Ectodermal cell (in vitro differentiated cells): Measurements from ENCODE around the gene KCNMB2.
"Not testable (repeated sequence)": the region's sequence is repeated elsewhere in the genome, so short reads cannot be mapped to it uniquely, and the experiment has no call there.

ENCODE experiments used
- H3K27ac ChIP-seq: 2 replicates; pipeline ENCODE4 v1.7.0; 2013; ENCODE audit warnings: mild to moderate bottlenecking, low read depth, low read length; ENCODE audit not compliant: insufficient read depth, poor library complexity, severe bottlenecking
- H3K27me3 ChIP-seq: 2 replicates; pipeline ENCODE4 v1.7.0; 2013; ENCODE audit warnings: mild to moderate bottlenecking, low read length; ENCODE audit not compliant: insufficient read depth, control insufficient read depth, poor library complexity, severe bottlenecking
- H3K36me3 ChIP-seq: one replicate; pipeline ENCODE4 v1.7.0; 2013; ENCODE audit warnings: low read length; ENCODE audit not compliant: control insufficient read depth, insufficient read depth
- H3K4me1 ChIP-seq: one replicate; pipeline ENCODE4 v1.7.0; 2013; ENCODE audit warnings: low read length; ENCODE audit not compliant: control insufficient read depth, insufficient read depth
- H3K4me3 ChIP-seq: 2 replicates; pipeline ENCODE4 v1.7.0; 2013; ENCODE audit warnings: low read depth, low read length, control low read depth; ENCODE audit not compliant: insufficient read depth
- H3K9me3 ChIP-seq: 2 replicates; pipeline ENCODE4 v1.7.0; 2013; ENCODE audit warnings: mild to moderate bottlenecking, low read length, moderate library complexity; ENCODE audit not compliant: control insufficient read depth
- WGBS, 2 experiments: methylation state at CpG; one replicate each; pipeline ENCODE4 v1.1.7; 2013; ENCODE audit warnings: missing lambda C conversion rate in 2 of 2; 5-methylcytosine and 5-hydroxymethylcytosine counted together

The KCNMB2 gene

DNA sequence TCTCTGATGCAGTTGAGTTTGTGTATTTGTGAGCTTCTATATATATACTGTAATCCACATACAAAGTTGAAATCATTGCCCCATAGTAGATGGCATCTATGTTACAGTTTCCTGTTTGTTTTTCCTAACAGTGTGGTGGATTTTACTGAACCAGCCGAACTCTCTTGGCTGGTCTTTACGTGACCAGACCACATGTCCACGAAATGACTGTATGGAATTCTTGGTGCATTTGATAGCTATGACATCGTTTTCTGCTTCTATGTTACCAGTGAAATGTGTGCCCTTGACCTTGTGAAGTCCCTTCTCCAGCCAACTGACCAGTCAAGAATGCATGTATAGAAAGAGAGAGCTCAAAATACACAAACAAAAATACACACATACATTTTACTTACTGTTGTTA, 1.8 kb downstream of the KCNMB2 start:
- no peak overlapping the region for H3K27ac ChIP-seq
- no peak overlapping the region for H3K4me3 ChIP-seq
- H3K4me1 ChIP-seq: no peaks in the 10 kb centered on the region
- no peaks in the 10 kb centered on the region for H3K36me3 ChIP-seq
- WGBS, 2 experiments: 87 to 92% methylated on average over 4 of the region's 4 CpGs
- peaks cover 8% of the 10 kb centered on the region for H3K27me3 ChIP-seq
- no peaks in the 10 kb centered on the region for H3K9me3 ChIP-seq

DNA sequence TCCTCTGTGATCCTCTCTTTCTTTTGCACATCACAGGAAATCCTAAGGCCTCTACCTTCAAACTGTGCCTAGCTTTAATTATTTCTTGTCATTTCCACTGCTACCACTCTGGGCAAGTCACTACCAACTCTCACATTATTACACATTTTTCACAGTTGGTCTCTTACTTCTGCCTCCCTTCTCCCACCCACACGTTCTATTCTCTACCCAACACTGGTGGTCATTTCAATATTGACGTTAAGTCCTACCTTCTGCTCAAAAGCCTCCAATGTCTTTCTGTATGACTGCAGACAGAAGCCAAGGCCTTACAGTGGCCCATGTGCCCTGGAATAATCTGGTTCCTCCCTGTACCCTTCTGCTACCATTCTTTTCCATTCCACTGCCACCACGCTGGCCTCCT, 3.9 kb downstream of the KCNMB2 start:
- 86 to 88% methylated on average over 3 of the region's 3 CpGs for WGBS, 2 experiments
- no peak overlapping the region for H3K4me3 ChIP-seq
- H3K4me1 ChIP-seq: no peaks in the 10 kb centered on the region
- H3K36me3 ChIP-seq: no peaks in the 10 kb centered on the region
- peaks cover 8% of the 10 kb centered on the region for H3K27me3 ChIP-seq
- H3K9me3 ChIP-seq: no peaks in the 10 kb centered on the region
- H3K27ac ChIP-seq: no peak overlapping the region

DNA sequence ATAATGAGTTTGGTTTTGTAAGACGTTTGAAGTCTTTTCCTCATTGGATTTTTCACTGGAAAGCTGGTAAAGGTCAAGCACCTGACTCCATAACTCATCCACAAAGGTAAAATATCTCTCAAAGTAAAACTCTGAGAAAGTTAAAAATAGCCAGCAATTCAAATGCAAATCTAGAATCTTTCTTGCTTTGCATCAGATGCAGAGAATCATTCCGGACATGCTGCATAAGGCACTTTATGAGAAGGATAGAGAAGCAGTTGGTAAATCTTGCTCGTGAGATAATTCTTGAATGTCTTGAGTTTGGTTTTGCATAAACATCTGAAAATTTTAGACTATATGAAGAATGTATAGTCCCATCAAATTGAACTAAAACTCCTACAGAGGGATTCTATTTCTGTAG, 9.1 kb downstream of the KCNMB2 start:
- 91 to 93% methylated on average over 2 to 3 of the region's 3 CpGs for WGBS, 2 experiments
- no peaks in the 10 kb centered on the region for H3K36me3 ChIP-seq
- H3K4me3 ChIP-seq: no peak overlapping the region
- H3K9me3 ChIP-seq: no peaks in the 10 kb centered on the region
- H3K27ac ChIP-seq: no peak overlapping the region
- H3K4me1 ChIP-seq: no peaks in the 10 kb centered on the region
- no peaks in the 10 kb centered on the region for H3K27me3 ChIP-seq

GRCh38 chr3:178546079-178546478, 9.8 kb downstream of the KCNMB2 start:
- no peak overlapping the region for H3K27ac ChIP-seq
- no peaks in the 10 kb centered on the region for H3K27me3 ChIP-seq
- H3K36me3 ChIP-seq: no peaks in the 10 kb centered on the region
- H3K4me3 ChIP-seq: no peak overlapping the region
- 80% methylated on average over 1 of the region's 1 CpG; no CpG with 5 or more reads in 1 of the 2 experiments for WGBS, 2 experiments
- no peaks in the 10 kb centered on the region for H3K9me3 ChIP-seq
- no peaks in the 10 kb centered on the region for H3K4me1 ChIP-seq

GRCh38 chr3:178549426-178549825, 13.2 kb downstream of the KCNMB2 start:
- 75 to 85% methylated on average over 3 of the region's 3 CpGs for WGBS, 2 experiments
- H3K4me1 ChIP-seq, H3K27me3 ChIP-seq, H3K4me3 ChIP-seq, H3K27ac ChIP-seq, H3K9me3 ChIP-seq, H3K36me3 ChIP-seq: not testable (repeated sequence)

DNA sequence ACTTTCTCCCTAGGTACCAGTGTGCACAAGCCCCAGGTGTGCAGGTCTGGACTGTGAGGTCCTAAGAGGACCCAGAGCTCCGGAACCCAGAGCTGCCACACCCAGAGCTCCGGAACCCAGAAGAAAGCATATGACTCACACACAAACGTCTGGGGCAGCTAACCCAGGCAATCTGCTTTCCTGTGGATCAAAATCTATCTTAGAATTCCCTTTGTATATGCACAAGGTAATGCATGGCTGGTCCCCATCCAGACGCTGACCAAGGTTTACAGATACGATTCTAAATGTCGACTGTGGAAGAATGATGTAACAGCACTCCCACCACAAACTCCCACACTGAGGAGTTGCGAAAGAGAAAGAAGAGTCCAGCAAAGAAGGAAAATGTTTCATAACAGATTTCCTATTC, 15.7 kb downstream of the KCNMB2 start:
- Histone ChIP-seq H3K36me3 (no peaks in the 10 kb centered on the region), H3K27ac (no peak overlapping the region), H3K4me3 (no peak overlapping the region), H3K27me3 (no peaks in the 10 kb centered on the region), H3K4me1 (no peaks in the 10 kb centered on the region), H3K9me3 (no peaks in the 10 kb centered on the region)
- 87 to 91% methylated on average over 7 of the region's 7 CpGs for WGBS, 2 experiments

- H3K4me1 ChIP-seq: no peaks in the 10 kb centered on the region
- H3K4me3 ChIP-seq: no peak overlapping the region
- H3K36me3 ChIP-seq: no peaks in the 10 kb centered on the region
- WGBS, 2 experiments: 94% methylated on average over 8 of the region's 8 CpGs
- H3K27me3 ChIP-seq: no peaks in the 10 kb centered on the region
- H3K27ac ChIP-seq: no peak overlapping the region
- H3K9me3 ChIP-seq: no peaks in the 10 kb centered on the region
These were observed 22.4 kb downstream of the KCNMB2 start for GRCh38 chr3:178558637-178559036.

- Histone ChIP-seq H3K27me3 (no peaks in the 10 kb centered on the region), H3K9me3 (no peaks in the 10 kb centered on the region), H3K4me1 (no peaks in the 10 kb centered on the region), H3K27ac (no peak overlapping the region), H3K36me3 (no peaks in the 10 kb centered on the region), H3K4me3 (no peak overlapping the region)
- 73 to 88% methylated on average over 3 of the region's 3 CpGs for WGBS, 2 experiments
These were observed 24.5 kb downstream of the KCNMB2 start for GRCh38 chr3:178560759-178561158.

- no peaks in the 10 kb centered on the region for H3K4me1 ChIP-seq
These were observed 25.0 kb downstream of the KCNMB2 start for GRCh38 chr3:178561239-178561638.

GRCh38 chr3:178562143-178562946, 26.1 kb downstream of the KCNMB2 start:
- WGBS, 2 experiments: 96% methylated on average over 4 of the region's 4 CpGs
- H3K27me3 ChIP-seq: no peaks in the 10 kb centered on the region
- no peaks in the 10 kb centered on the region for H3K9me3 ChIP-seq
- H3K36me3 ChIP-seq: no peaks in the 10 kb centered on the region
- no peaks in the 10 kb centered on the region for H3K4me1 ChIP-seq
- no peak overlapping the region for H3K4me3 ChIP-seq
- H3K27ac ChIP-seq: no peak overlapping the region

More at GRCh38 chr3:178561239-178561638, 25.0 kb downstream of the KCNMB2 start:
- 96 to 97% methylated on average over 4 of the region's 4 CpGs for WGBS, 2 experiments
- no peak overlapping the region for H3K27ac ChIP-seq
- no peaks in the 10 kb centered on the region for H3K27me3 ChIP-seq
- H3K36me3 ChIP-seq: no peaks in the 10 kb centered on the region
- H3K9me3 ChIP-seq: no peaks in the 10 kb centered on the region
- H3K4me3 ChIP-seq: no peak overlapping the region

GRCh38 chr3:178562947-178563232, 26.7 kb downstream of the KCNMB2 start:
- WGBS, 2 experiments: 91 to 100% methylated on average over 1 of the region's 1 CpG
- H3K4me1 ChIP-seq: no peaks in the 10 kb centered on the region
- H3K27me3 ChIP-seq: no peaks in the 10 kb centered on the region
- H3K27ac ChIP-seq: no peak overlapping the region
- H3K36me3 ChIP-seq: no peaks in the 10 kb centered on the region
- H3K9me3 ChIP-seq: no peaks in the 10 kb centered on the region
- no peak overlapping the region for H3K4me3 ChIP-seq
